Panc1 (cell line): ENCODE data around the gene INPP5A.

Experiments
- POLR2AphosphoS5 ChIP-seq: IDR thresholded peaks from 2 replicates; pipeline ENCODE4 v1.6.1; 2012; ENCODE audit warnings: mild to moderate bottlenecking, low read depth, low read length, moderate library complexity
- TF ChIP-seq, protein P1 (sequence below): fragments of 450-650 bp; IDR thresholded peaks from 2 replicates; pipeline ENCODE4 v1.5.1; 2017; ENCODE audit warnings: mild to moderate bottlenecking

DNA sequence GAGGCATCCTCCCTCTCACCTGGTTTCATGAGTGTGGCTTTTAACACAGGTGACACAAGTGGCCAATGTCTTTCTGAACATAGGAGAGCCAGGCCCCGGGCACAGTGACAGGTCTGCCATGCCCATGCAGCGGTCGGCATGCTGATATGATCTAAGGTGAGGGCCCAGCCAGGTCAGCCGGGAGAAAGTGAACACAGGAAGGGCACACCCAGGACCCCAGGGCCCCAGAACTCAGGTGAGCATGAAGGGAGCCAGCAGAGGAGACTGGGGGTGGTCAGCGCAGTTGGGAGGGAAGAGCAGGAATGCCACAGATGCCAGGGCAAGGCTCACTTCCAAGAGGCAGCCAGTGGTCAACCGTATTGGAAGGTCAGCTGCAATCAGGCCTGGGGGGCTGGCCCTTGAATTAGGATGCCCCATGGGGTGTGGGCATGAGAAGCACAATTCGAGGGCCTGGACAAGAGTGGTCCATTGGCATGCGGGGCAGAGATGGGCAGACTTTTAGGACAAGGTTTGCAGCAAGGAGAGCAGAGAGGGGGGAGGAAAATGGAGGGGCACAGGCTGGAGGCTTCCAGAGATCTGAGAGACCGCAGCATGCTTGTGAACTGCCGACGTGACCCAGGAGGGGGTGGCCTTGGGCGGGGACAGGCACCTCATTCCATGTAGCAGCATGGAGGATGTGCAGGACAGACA lies 3.9 kb upstream of the INPP5A start:
- TF ChIP-seq, protein P1, sequence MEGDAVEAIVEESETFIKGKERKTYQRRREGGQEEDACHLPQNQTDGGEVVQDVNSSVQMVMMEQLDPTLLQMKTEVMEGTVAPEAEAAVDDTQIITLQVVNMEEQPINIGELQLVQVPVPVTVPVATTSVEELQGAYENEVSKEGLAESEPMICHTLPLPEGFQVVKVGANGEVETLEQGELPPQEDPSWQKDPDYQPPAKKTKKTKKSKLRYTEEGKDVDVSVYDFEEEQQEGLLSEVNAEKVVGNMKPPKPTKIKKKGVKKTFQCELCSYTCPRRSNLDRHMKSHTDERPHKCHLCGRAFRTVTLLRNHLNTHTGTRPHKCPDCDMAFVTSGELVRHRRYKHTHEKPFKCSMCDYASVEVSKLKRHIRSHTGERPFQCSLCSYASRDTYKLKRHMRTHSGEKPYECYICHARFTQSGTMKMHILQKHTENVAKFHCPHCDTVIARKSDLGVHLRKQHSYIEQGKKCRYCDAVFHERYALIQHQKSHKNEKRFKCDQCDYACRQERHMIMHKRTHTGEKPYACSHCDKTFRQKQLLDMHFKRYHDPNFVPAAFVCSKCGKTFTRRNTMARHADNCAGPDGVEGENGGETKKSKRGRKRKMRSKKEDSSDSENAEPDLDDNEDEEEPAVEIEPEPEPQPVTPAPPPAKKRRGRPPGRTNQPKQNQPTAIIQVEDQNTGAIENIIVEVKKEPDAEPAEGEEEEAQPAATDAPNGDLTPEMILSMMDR, result no peak
- no peak for TF ChIP-seq POLR2AphosphoS5
